Astrocyte of the spinal cord (primary cell): ENCODE results near the gene RAG1.

Source experiments
- DNase-seq: peaks from one replicate; pipeline ENCODE4 v3.0.0; 2011; ENCODE audit warnings: low read depth, low spot score
- H3K4me3 ChIP-seq: 2 replicates; pipeline ENCODE4 v1.5.1; 2011; ENCODE audit warnings: low read depth, mild to moderate bottlenecking, low read length, moderate library complexity
- CTCF ChIP-seq: IDR thresholded peaks from 2 replicates; pipeline ENCODE4 v1.5.1; 2012; ENCODE audit warnings: low read depth, mild to moderate bottlenecking, low read length, inconsistent platforms
- in situ Hi-C: cut with HindIII; loops from 2 replicates; pipeline ENCODE4 v1.10.0; 2017; ENCODE audit warnings: low sequenced_read_pairs

The RAG1 gene

GRCh38 chr11:36588099-36588498, 20.3 kb downstream of the RAG1 start:
- in situ Hi-C loops, result no loop called here
- DNase-seq, result no peak
- TF ChIP-seq CTCF, result no peak
- H3K4me3 ChIP-seq, result no peak overlapping the region

GRCh38 chr11:36590513-36590912, 22.7 kb downstream of the RAG1 start:
- DNase-seq, result no peak
- H3K4me3 ChIP-seq, result no peak overlapping the region
- no peak for TF ChIP-seq CTCF
- in situ Hi-C loops, result no loop called here

- no peak for TF ChIP-seq CTCF
- in situ Hi-C loops, result no loop called here
- no peak for DNase-seq
- no peak overlapping the region for H3K4me3 ChIP-seq
Observed at GRCh38 chr11:36591433-36591832, 23.6 kb downstream of the RAG1 start.

GRCh38 chr11:36594316-36594989, 26.6 kb downstream of the RAG1 start, which contains the start of gene IFTAP:
Gene IFTAP (plus strand): TSS chr11:36594502. CDS start chr11:36610104, 15,602 bp downstream.
- peak; percentile 92 for DNase-seq
- in situ Hi-C loops, result no loop called here
- TF ChIP-seq CTCF, result no peak
- peak within 1 kb of the TSS; percentile 79 for H3K4me3 ChIP-seq

- TF ChIP-seq CTCF, result no peak
- no peak for DNase-seq
- no peak overlapping the region for H3K4me3 ChIP-seq
- in situ Hi-C loops, result no loop called here
Observed at GRCh38 chr11:36596880-36597279, 29.1 kb downstream of the RAG1 start.

GRCh38 chr11:36598051-36598450, 30.2 kb downstream of the RAG1 start, which contains the start of gene RAG2:
Gene RAG2 (minus strand): TSS chr11:36598236. CDS start chr11:36594168, 4,068 bp downstream.
- no peak within 1 kb of the TSS for H3K4me3 ChIP-seq
- in situ Hi-C loops, result no loop called here
- DNase-seq, result no peak
- TF ChIP-seq CTCF, result no peak
